Neural cell (in vitro differentiated cells): ENCODE results near the gene GMPPB. TPM values are rescaled to one million over a fixed set of nuclear protein-coding genes. Genes with fewer than 3 reads are reported as not detected.
A peak's percentile ranks its signal among the peaks of the same experiment; 100 is the strongest.

Source experiments
- H2AFZ ChIP-seq: fragments of 200-600, 300-800 bp; sonication (generic), shearing (Covaris generic); 2 replicates; pipeline ENCODE4 v1.6.0; 2014; ENCODE audit warnings: low read depth, mild to moderate bottlenecking, antibody characterized with exemption, low read length, moderate library complexity
- H3F3A ChIP-seq: fragments of 200-600 bp; shearing (Covaris generic); 2 replicates; pipeline ENCODE4 v1.6.1; 2016; ENCODE audit warnings: mild to moderate bottlenecking, moderate library complexity, mixed read lengths, antibody characterized with exemption, low read length; ENCODE audit not compliant: insufficient read depth, poor library complexity, severe bottlenecking
- H3K27ac ChIP-seq: fragments of 200-600, 300-800 bp; sonication (generic), shearing (Covaris generic); 2 replicates; pipeline ENCODE4 v1.5.1; 2014; ENCODE audit warnings: mild to moderate bottlenecking, low read length, moderate library complexity
- H3K27me3 ChIP-seq: fragments of 300-800, 200-600 bp; sonication (generic), shearing (Covaris generic); 2 replicates; pipeline ENCODE4 v1.6.0; 2014; ENCODE audit warnings: mild to moderate bottlenecking, low read depth, low read length, moderate library complexity; ENCODE audit not compliant: insufficient read depth
- H3K36me3 ChIP-seq: fragments of 300-800, 200-600 bp; sonication (generic), shearing (Covaris generic); 2 replicates; pipeline ENCODE4 v1.5.1; 2014; ENCODE audit warnings: mild to moderate bottlenecking, antibody characterized with exemption, low read length, moderate library complexity; ENCODE audit not compliant: insufficient read depth
- H3K4me2 ChIP-seq: fragments of 300-800, 200-600 bp; sonication (generic), shearing (Covaris generic); 2 replicates; pipeline ENCODE4 v1.6.0; 2014; ENCODE audit warnings: mild to moderate bottlenecking, low read length
- H3K4me3 ChIP-seq: fragments of 300-800, 200-600 bp; sonication (generic), shearing (Covaris generic); 2 replicates; pipeline ENCODE4 v1.5.1; 2014; ENCODE audit warnings: mild to moderate bottlenecking, low read length, moderate library complexity
- H3K79me2 ChIP-seq: fragments of 200-600 bp; shearing (Covaris generic); replicated peaks from 2 replicates; pipeline ENCODE4 v1.6.0; 2014; ENCODE audit warnings: mild to moderate bottlenecking, low read length, moderate library complexity; ENCODE audit not compliant: insufficient read depth
- H3K9ac ChIP-seq: fragments of 300-800, 200-600 bp; sonication (generic), shearing (Covaris generic); 2 replicates; pipeline ENCODE4 v1.6.1; 2016; ENCODE audit warnings: mild to moderate bottlenecking, low read length, mixed read lengths
- H3K9me2 ChIP-seq: fragments of 200-600 bp; shearing (Covaris generic); 2 replicates; pipeline ENCODE4 v1.6.1; 2016; ENCODE audit warnings: mild to moderate bottlenecking, low read length, mixed read lengths; ENCODE audit not compliant: insufficient read depth
- H3K9me3 ChIP-seq: fragments of 200-600, 300-800 bp; sonication (generic), shearing (Covaris generic); 2 replicates; pipeline ENCODE4 v1.6.1; 2016; ENCODE audit warnings: mild to moderate bottlenecking, mixed run types, low read length, moderate library complexity, mixed read lengths
- H4K20me1 ChIP-seq: fragments of 200-600 bp; shearing (Covaris generic); 2 replicates; pipeline ENCODE4 v1.6.1; 2016; ENCODE audit warnings: mild to moderate bottlenecking, mixed run types; ENCODE audit not compliant: insufficient read depth
- CTCF ChIP-seq: fragments of 450-650 bp; IDR thresholded peaks from 2 replicates; pipeline ENCODE4 v1.5.1; 2014; ENCODE audit warnings: antibody characterized with exemption, mild to moderate bottlenecking, moderate library complexity; ENCODE audit not compliant: poor library complexity, severe bottlenecking
- EP300 ChIP-seq: fragments of 450-650 bp; conservative IDR thresholded peaks from 2 replicates; pipeline ENCODE4 v1.6.1; 2014; ENCODE audit warnings: antibody characterized with exemption, mild to moderate bottlenecking, moderate library complexity; ENCODE audit not compliant: poor library complexity, severe bottlenecking
- EZH2 ChIP-seq: fragments of 200-600, 300-800 bp; shearing (Covaris generic), sonication (generic); IDR thresholded peaks from 2 replicates; pipeline ENCODE4 v1.6.1; 2014; ENCODE audit warnings: antibody characterized with exemption, low read length, borderline replicate concordance, mild to moderate bottlenecking; ENCODE audit not compliant: insufficient read depth, poor library complexity, severe bottlenecking
- MXI1 ChIP-seq: fragments of 450-650 bp; conservative IDR thresholded peaks from 2 replicates; pipeline ENCODE4 v1.6.1; 2014; ENCODE audit warnings: antibody characterized with exemption, mild to moderate bottlenecking; ENCODE audit not compliant: poor library complexity, severe bottlenecking
- POLR2AphosphoS5 ChIP-seq: IDR thresholded peaks from 2 replicates; pipeline ENCODE4 v1.6.1; 2012
- RAD21 ChIP-seq: fragments of 450-650 bp; conservative IDR thresholded peaks from 2 replicates; pipeline ENCODE4 v1.6.1; 2014; ENCODE audit warnings: antibody characterized with exemption, mild to moderate bottlenecking, moderate library complexity
- REST ChIP-seq: IDR thresholded peaks from 2 replicates; pipeline ENCODE4 v1.6.1; 2012; ENCODE audit warnings: borderline replicate concordance
- SMC3 ChIP-seq: fragments of 450-650 bp; conservative IDR thresholded peaks from 2 replicates; pipeline ENCODE4 v1.6.1; 2014; ENCODE audit warnings: antibody characterized with exemption, mild to moderate bottlenecking, moderate library complexity; ENCODE audit not compliant: poor library complexity
- TAF1 ChIP-seq: IDR thresholded peaks from 2 replicates; pipeline ENCODE4 v1.6.1; 2012; ENCODE audit warnings: low read depth
- polyA plus RNA-seq: library from polyadenylated mRNA; depleted of rRNA; stranded (reverse); fragments of >200 nt; gene quantifications from 2 replicates; pipeline ENCODE4 v1.2.3, GENCODE V29; 2014

The GMPPB gene
- polyA plus RNA-seq, 1 donor from 2014 or later, result 20.8 TPM

- peak overlapping the region; percentile 80 for H3K4me2 ChIP-seq
- H3K27ac ChIP-seq, result peak overlapping the region; percentile 82
- H3K4me3 ChIP-seq, result peak overlapping the region; percentile 99
- peak overlapping the region; percentile 19 for H2AFZ ChIP-seq
- peak overlapping the region; percentile 88 for H3K9ac ChIP-seq
- H4K20me1 ChIP-seq, result no peaks in the 10 kb centered on the region
- H3K9me3 ChIP-seq, result no peaks in the 10 kb centered on the region
- H3K79me2 ChIP-seq, result no peaks in the 10 kb centered on the region
- TF ChIP-seq MXI1 (no peak), POLR2AphosphoS5 (no peak), TAF1 (no peak), REST (no peak)
- H3K27me3 ChIP-seq, result no peaks in the 10 kb centered on the region
- H3K9me2 ChIP-seq, result no peaks in the 10 kb centered on the region
- H3K36me3 ChIP-seq, result no peaks in the 10 kb centered on the region
- H3F3A ChIP-seq, result no peaks in the 10 kb centered on the region
Observed at GRCh38 chr3:49723296-49723627, 489 bp downstream of the GMPPB start.

- Histone ChIP-seq H4K20me1 (no peaks in the 10 kb centered on the region), H3K27ac (peak overlapping the region; percentile 82), H3K27me3 (no peaks in the 10 kb centered on the region), H3K9me2 (no peaks in the 10 kb centered on the region), H3K4me3 (peak overlapping the region; percentile 99), H3K9ac (peak overlapping the region; percentile 88), H2AFZ (no peak overlapping the region), H3F3A (no peaks in the 10 kb centered on the region), H3K79me2 (no peaks in the 10 kb centered on the region), H3K36me3 (no peaks in the 10 kb centered on the region), H3K9me3 (no peaks in the 10 kb centered on the region), H3K4me2 (peak overlapping the region; percentile 80)
- no peak for TF ChIP-seq RAD21
- TF ChIP-seq TAF1, result no peak
- TF ChIP-seq SMC3, result no peak
- TF ChIP-seq POLR2AphosphoS5, result no peak
- no peak for TF ChIP-seq MXI1
- TF ChIP-seq REST, result no peak
- no peak for TF ChIP-seq EZH2
- TF ChIP-seq EP300, result no peak
- no peak for TF ChIP-seq CTCF
Observed at GRCh38 chr3:49722896-49723295, 855 bp downstream of the GMPPB start.
